GM23248 (cell line): ENCODE measurements around the gene RAB8A.

ENCODE experiments used
- EZH2 ChIP-seq: fragments of 200-600 bp; sonication (generic); IDR thresholded peaks from 2 replicates; pipeline ENCODE4 v1.6.1; 2018; ENCODE audit warnings: antibody characterized with exemption, mild to moderate bottlenecking; ENCODE audit not compliant: insufficient read depth, poor library complexity, severe bottlenecking
- EZH2phosphoT487 ChIP-seq: fragments of 200-600 bp; sonication (generic); IDR thresholded peaks from 2 replicates; pipeline ENCODE4 v1.6.1; 2018; ENCODE audit warnings: antibody characterized with exemption, moderate library complexity, mild to moderate bottlenecking, low read depth; ENCODE audit not compliant: insufficient read depth

- no peak for TF ChIP-seq EZH2
- TF ChIP-seq EZH2phosphoT487, result no peak
These were observed 49.4 kb downstream of the RAB8A start for GRCh38 chr19:16160943-16161560.
